ENCODE results near the gene ATXN1L.
A peak's percentile ranks its signal among the peaks of the same experiment; 100 is the strongest.

ATXN1L gene

GRCh38 chr16:71834291-71834690 is 11.5 kb upstream of the ATXN1L start:
- no peak for TF ChIP-seq POLR2AphosphoS5 (IDR thresholded peaks at IDR 0.05; ENCODE audit: low read depth, low read length)
- no peak for TF ChIP-seq TAF1 (IDR thresholded peaks at IDR 0.05; ENCODE audit: borderline replicate concordance, low read depth, low read length)
- TF ChIP-seq POLR2A (IDR thresholded peaks at IDR 0.05; ENCODE audit: low read depth, low read length), result no peak
- DNase-seq (ENCODE audit: insufficient read length) (no peak), FAIRE-seq (no peak)

GRCh38 chr16:71837150-71837549 is 8.6 kb upstream of the ATXN1L start:
- DNase-seq (ENCODE audit: insufficient read length) (no peak), FAIRE-seq (no peak)
- TF ChIP-seq POLR2AphosphoS5 (IDR thresholded peaks at IDR 0.05; ENCODE audit: low read depth, low read length) (no peak), TAF1 (IDR thresholded peaks at IDR 0.05; ENCODE audit: borderline replicate concordance, low read depth, low read length) (no peak), POLR2A (IDR thresholded peaks at IDR 0.05; ENCODE audit: low read depth, low read length) (no peak)

- FAIRE-seq (no peak), DNase-seq (ENCODE audit: insufficient read length) (no peak)
- TF ChIP-seq POLR2A (IDR thresholded peaks at IDR 0.05; ENCODE audit: low read depth, low read length) (no peak), TAF1 (IDR thresholded peaks at IDR 0.05; ENCODE audit: borderline replicate concordance, low read depth, low read length) (no peak), POLR2AphosphoS5 (IDR thresholded peaks at IDR 0.05; ENCODE audit: low read depth, low read length) (no peak)
These were observed 5.7 kb upstream of the ATXN1L start for GRCh38 chr16:71840052-71840451.

GRCh38 chr16:71843572-71843971 is 2.2 kb upstream of the ATXN1L start:
- DNase-seq (ENCODE audit: insufficient read length) (no peak), FAIRE-seq (peak; percentile 36)
- TF ChIP-seq POLR2A (IDR thresholded peaks at IDR 0.05; ENCODE audit: low read depth, low read length) (no peak), TAF1 (IDR thresholded peaks at IDR 0.05; ENCODE audit: borderline replicate concordance, low read depth, low read length) (no peak), POLR2AphosphoS5 (IDR thresholded peaks at IDR 0.05; ENCODE audit: low read depth, low read length) (no peak)

- no peak for TF ChIP-seq TAF1 (IDR thresholded peaks at IDR 0.05; ENCODE audit: borderline replicate concordance, low read depth, low read length)
- DNase-seq (ENCODE audit: insufficient read length) (no peak), FAIRE-seq (no peak)
These were observed 655 bp downstream of the ATXN1L start for GRCh38 chr16:71846431-71846830.

GRCh38 chr16:71847096-71847495 is 1.3 kb downstream of the ATXN1L start:
- TF ChIP-seq POLR2AphosphoS5 (IDR thresholded peaks at IDR 0.05; ENCODE audit: low read depth, low read length), result no peak
- TF ChIP-seq POLR2A (IDR thresholded peaks at IDR 0.05; ENCODE audit: low read depth, low read length), result no peak
- TF ChIP-seq TAF1 (IDR thresholded peaks at IDR 0.05; ENCODE audit: borderline replicate concordance, low read depth, low read length), result no peak
- DNase-seq (ENCODE audit: insufficient read length) (no peak), FAIRE-seq (no peak)

GRCh38 chr16:71848622-71849021 is 2.8 kb downstream of the ATXN1L start:
- DNase-seq (ENCODE audit: insufficient read length) (no peak), FAIRE-seq (no peak)
- TF ChIP-seq POLR2A (IDR thresholded peaks at IDR 0.05; ENCODE audit: low read depth, low read length), result no peak
- TF ChIP-seq POLR2AphosphoS5 (IDR thresholded peaks at IDR 0.05; ENCODE audit: low read depth, low read length), result no peak
- TF ChIP-seq TAF1 (IDR thresholded peaks at IDR 0.05; ENCODE audit: borderline replicate concordance, low read depth, low read length), result no peak

GRCh38 chr16:71851746-71852145 is 6.0 kb downstream of the ATXN1L start:
- DNase-seq (ENCODE audit: insufficient read length), result no peak
- TF ChIP-seq TAF1 (IDR thresholded peaks at IDR 0.05; ENCODE audit: borderline replicate concordance, low read depth, low read length) (no peak), POLR2A (IDR thresholded peaks at IDR 0.05; ENCODE audit: low read depth, low read length) (no peak), POLR2AphosphoS5 (IDR thresholded peaks at IDR 0.05; ENCODE audit: low read depth, low read length) (no peak)
- no peak for FAIRE-seq

GRCh38 chr16:71852158-71852557 is 6.4 kb downstream of the ATXN1L start:
- DNase-seq (ENCODE audit: insufficient read length), result no peak
- FAIRE-seq, result no peak
- TF ChIP-seq POLR2AphosphoS5 (IDR thresholded peaks at IDR 0.05; ENCODE audit: low read depth, low read length), result 0 out of 2 replicates have a peak, but pooled peaks have one; percentile 14
- no peak for TF ChIP-seq POLR2A (IDR thresholded peaks at IDR 0.05; ENCODE audit: low read depth, low read length)

- DNase-seq (ENCODE audit: insufficient read length) (no peak), FAIRE-seq (no peak)
- TF ChIP-seq POLR2AphosphoS5 (IDR thresholded peaks at IDR 0.05; ENCODE audit: low read depth, low read length) (0 out of 2 replicates have a peak, but pooled peaks have one; percentile 6), TAF1 (IDR thresholded peaks at IDR 0.05; ENCODE audit: borderline replicate concordance, low read depth, low read length) (no peak), POLR2A (IDR thresholded peaks at IDR 0.05; ENCODE audit: low read depth, low read length) (no peak)
These were observed 6.8 kb downstream of the ATXN1L start for GRCh38 chr16:71852561-71852960.

GRCh38 chr16:71853413-71853812 is 7.6 kb downstream of the ATXN1L start:
- peak; percentile 88 for FAIRE-seq
- peak; percentile 66 for DNase-seq (ENCODE audit: insufficient read length)

GRCh38 chr16:71854369-71854948 is 8.7 kb downstream of the ATXN1L start:
- FAIRE-seq (no peak), DNase-seq (ENCODE audit: insufficient read length) (no peak)
- TF ChIP-seq POLR2AphosphoS5 (IDR thresholded peaks at IDR 0.05; ENCODE audit: low read depth, low read length), result no peak
- TF ChIP-seq TAF1 (IDR thresholded peaks at IDR 0.05; ENCODE audit: borderline replicate concordance, low read depth, low read length), result no peak
- TF ChIP-seq POLR2A (IDR thresholded peaks at IDR 0.05; ENCODE audit: low read depth, low read length), result no peak

More at GRCh38 chr16:71853413-71853812, 7.6 kb downstream of the ATXN1L start:
- TF ChIP-seq POLR2AphosphoS5 (IDR thresholded peaks at IDR 0.05; ENCODE audit: low read depth, low read length), result no peak; the same call in 1 of the 2 replicates
- no peak for TF ChIP-seq TAF1 (IDR thresholded peaks at IDR 0.05; ENCODE audit: borderline replicate concordance, low read depth, low read length)
- TF ChIP-seq POLR2A (IDR thresholded peaks at IDR 0.05; ENCODE audit: low read depth, low read length), result peak; percentile 54; the same call in 1 of the 2 replicates

Measured in GM12892 (cell line).